Keratinocyte (primary cell): Measurements from ENCODE around the gene RNF144A.

Experiments
- EZH2 ChIP-seq: IDR thresholded peaks from one replicate; pipeline ENCODE4 v1.6.1; 2012; ENCODE audit warnings: inconsistent platforms, mild to moderate bottlenecking, low read length, moderate library complexity
- TF ChIP-seq, protein P1 (sequence below), 3 experiments: IDR thresholded peaks in 1 of 3; conservative IDR thresholded peaks in 1 of 3; optimal IDR thresholded peaks in 1 of 3; 2 replicates in 2 of 3; 3 replicates in 1 of 3; pipeline versions ENCODE3 to v1.5.1; 2011; ENCODE audit warnings: low read length in 3 of 3, mild to moderate bottlenecking in 3 of 3, moderate library complexity in 2 of 3, control low read depth in 1 of 3, inconsistent platforms in 1 of 3; ENCODE audit not compliant: insufficient read depth in 2 of 3; ENCODE audit errors: extremely low read depth in 1 of 3

DNA sequence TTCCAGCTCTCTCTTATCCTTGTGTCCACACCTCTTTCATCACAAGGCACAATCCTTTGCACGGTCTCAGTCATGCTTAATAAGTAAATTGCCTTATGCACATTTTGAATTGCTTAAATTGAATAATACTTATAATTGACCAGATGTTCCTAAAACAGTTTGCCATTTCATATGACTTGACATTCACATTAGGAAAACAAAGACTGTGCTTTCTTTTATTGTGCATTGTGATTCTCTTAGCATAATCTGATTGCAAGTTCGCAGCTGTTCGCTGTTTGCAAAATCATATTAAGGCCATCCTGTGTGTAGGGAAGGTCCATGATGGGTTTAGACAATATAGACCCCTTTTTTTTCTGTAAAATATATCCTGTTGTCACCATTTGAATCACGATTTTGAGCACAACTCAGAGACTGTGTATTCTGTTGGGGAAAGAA lies 75.6 kb downstream of the RNF144A start:
- TF ChIP-seq, protein P1, sequence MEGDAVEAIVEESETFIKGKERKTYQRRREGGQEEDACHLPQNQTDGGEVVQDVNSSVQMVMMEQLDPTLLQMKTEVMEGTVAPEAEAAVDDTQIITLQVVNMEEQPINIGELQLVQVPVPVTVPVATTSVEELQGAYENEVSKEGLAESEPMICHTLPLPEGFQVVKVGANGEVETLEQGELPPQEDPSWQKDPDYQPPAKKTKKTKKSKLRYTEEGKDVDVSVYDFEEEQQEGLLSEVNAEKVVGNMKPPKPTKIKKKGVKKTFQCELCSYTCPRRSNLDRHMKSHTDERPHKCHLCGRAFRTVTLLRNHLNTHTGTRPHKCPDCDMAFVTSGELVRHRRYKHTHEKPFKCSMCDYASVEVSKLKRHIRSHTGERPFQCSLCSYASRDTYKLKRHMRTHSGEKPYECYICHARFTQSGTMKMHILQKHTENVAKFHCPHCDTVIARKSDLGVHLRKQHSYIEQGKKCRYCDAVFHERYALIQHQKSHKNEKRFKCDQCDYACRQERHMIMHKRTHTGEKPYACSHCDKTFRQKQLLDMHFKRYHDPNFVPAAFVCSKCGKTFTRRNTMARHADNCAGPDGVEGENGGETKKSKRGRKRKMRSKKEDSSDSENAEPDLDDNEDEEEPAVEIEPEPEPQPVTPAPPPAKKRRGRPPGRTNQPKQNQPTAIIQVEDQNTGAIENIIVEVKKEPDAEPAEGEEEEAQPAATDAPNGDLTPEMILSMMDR (optimal IDR thresholded peaks at IDR 0.05 in 1 of 3, IDR thresholded peaks at IDR 0.05 in 1 of 3, conservative IDR thresholded peaks at IDR 0.05 in 1 of 3; ENCODE audit: extremely low read depth in 1 of 3, insufficient read depth in 2 of 3, low read length in 3 of 3), result no peak
- TF ChIP-seq EZH2, result no peak
